Adipocyte (in vitro differentiated cells): Measurements from ENCODE around the gene TMEM35B.
A peak's percentile ranks its signal among the peaks of the same experiment; 100 is the strongest.

ENCODE experiments used
- DNase-seq: peaks from one replicate; pipeline ENCODE4 v3.0.0-alpha.2; 2015; ENCODE audit warnings: low read depth
- H3K27me3 ChIP-seq: replicated peaks from 2 replicates; pipeline ENCODE4 v1.7.0; 2013; ENCODE audit warnings: mild to moderate bottlenecking, low read length, moderate library complexity; ENCODE audit not compliant: control insufficient read depth, insufficient read depth
- H3K36me3 ChIP-seq: 2 replicates; pipeline ENCODE4 v1.7.0; 2013; ENCODE audit warnings: low read length, mild to moderate bottlenecking, moderate library complexity; ENCODE audit not compliant: control insufficient read depth, insufficient read depth, severe bottlenecking
- H3K4me1 ChIP-seq: 2 replicates; pipeline ENCODE4 v1.7.0; 2013; ENCODE audit warnings: mild to moderate bottlenecking, low read length, moderate library complexity; ENCODE audit not compliant: control insufficient read depth, insufficient read depth
- H3K4me3 ChIP-seq: 2 replicates; pipeline ENCODE4 v1.7.0; 2013; ENCODE audit warnings: mild to moderate bottlenecking, low read length, moderate library complexity
- H3K9ac ChIP-seq: 2 replicates; pipeline ENCODE4 v1.7.0; 2013; ENCODE audit warnings: mild to moderate bottlenecking, low read length, moderate library complexity
- H3K9me3 ChIP-seq: 2 replicates; pipeline ENCODE4 v1.7.0; 2013; ENCODE audit warnings: mild to moderate bottlenecking, low read length, moderate library complexity; ENCODE audit not compliant: control insufficient read depth

TMEM35B gene

DNA sequence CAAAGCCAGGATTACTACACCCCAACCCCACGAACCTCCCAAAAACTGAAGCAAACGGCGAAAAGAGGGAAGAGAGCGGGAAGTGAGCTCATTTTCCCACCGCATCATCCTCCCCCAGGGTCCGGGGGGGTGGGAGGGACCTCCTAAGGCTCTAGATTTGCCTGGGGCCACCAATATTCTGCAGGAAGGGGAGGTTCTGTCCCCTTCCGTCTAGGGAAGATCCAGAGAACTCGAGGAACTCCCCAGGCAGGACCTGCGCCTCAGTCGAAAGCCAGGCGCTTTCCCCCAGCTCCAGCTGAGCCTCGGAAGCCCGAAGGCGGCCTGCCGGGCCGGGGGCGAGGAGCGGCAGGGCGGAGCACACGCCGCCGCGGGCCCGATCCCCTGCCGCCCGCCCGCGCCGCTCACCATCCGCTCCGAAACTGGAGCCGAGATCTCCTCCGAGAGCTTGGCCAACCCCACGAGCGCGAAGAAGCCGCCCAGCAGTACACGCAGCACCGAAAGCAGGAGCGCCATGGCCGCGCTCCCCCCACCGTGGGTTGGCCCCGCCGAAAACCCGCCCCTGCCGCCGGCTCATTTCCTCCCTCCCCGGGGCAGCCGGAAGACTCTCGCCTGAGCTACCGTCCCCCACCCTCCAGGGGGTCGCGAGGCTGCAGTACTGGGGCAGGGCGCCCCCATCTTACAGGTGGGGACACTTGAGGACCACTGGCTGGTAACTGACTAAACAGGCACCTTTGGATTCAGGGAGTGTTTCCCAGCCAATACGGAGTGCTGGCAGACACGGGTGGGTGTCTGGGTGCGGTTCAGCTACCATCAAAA lies at the start of gene TMEM35B:
Gene TMEM35B, minus strand, starts transcription at position 555 of the 816 bp plus-strand sequence. Its CDS starts 42 bp downstream, at position 513.
- Histone ChIP-seq H3K9ac (peak within 1 kb of the TSS; percentile 99), H3K27me3 (no peaks in the 10 kb centered on the region), H3K4me1 (peaks cover 51% of the 10 kb centered on the region), H3K9me3 (no peaks in the 10 kb centered on the region), H3K36me3 (peaks cover 10% of the 10 kb centered on the region), H3K4me3 (peak within 1 kb of the TSS; percentile 98)
- DNase-seq, result peak; percentile 81

DNA sequence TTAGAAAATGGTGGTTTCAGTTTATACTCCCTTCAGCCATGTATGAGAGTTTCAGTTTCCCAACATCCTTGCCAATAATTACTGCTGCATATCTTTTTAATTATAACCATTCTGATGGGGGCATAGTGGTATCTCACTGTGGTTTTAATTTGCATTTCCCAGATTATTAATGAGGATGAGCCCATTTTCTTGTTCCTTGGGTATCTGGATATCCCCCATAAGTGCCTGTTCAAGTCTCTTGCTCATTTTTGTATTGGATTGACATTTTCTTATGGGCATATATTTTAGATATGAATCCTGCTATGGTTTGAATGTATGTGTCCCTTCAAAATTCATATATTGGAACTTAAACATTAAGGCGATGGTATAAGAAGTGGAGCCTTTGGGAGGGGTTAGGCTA lies 48.2 kb upstream of the TMEM35B start:
- H3K9me3 ChIP-seq, result peaks cover 3% of the 10 kb centered on the region
- no peak overlapping the region for H3K9ac ChIP-seq
- H3K36me3 ChIP-seq, result no peaks in the 10 kb centered on the region
- no peak for DNase-seq
- peaks cover 15% of the 10 kb centered on the region for H3K4me1 ChIP-seq
- H3K4me3 ChIP-seq, result no peak overlapping the region
- H3K27me3 ChIP-seq, result no peaks in the 10 kb centered on the region

DNA sequence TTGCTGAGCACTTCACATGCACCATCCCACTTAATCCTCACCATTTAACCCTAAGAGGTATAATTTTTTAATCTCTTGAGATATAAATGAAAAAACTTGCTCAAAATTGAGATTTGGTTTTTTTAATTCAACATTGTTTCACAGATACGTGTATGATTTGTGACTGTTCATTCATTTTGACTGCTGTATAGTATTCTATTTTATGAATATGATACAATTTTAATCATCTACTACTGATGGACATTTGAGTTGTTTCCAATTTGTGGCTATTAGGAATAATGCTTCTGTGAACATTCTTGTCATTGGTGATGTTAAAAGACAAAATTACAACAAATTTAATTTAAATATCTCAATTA lies 47.2 kb upstream of the TMEM35B start:
- Histone ChIP-seq H3K9me3 (peaks cover 3% of the 10 kb centered on the region), H3K36me3 (peaks cover 6% of the 10 kb centered on the region), H3K27me3 (no peaks in the 10 kb centered on the region), H3K4me3 (peak overlapping the region; percentile 94), H3K4me1 (peaks cover 15% of the 10 kb centered on the region), H3K9ac (peak overlapping the region; percentile 92)
- DNase-seq, result no peak

DNA sequence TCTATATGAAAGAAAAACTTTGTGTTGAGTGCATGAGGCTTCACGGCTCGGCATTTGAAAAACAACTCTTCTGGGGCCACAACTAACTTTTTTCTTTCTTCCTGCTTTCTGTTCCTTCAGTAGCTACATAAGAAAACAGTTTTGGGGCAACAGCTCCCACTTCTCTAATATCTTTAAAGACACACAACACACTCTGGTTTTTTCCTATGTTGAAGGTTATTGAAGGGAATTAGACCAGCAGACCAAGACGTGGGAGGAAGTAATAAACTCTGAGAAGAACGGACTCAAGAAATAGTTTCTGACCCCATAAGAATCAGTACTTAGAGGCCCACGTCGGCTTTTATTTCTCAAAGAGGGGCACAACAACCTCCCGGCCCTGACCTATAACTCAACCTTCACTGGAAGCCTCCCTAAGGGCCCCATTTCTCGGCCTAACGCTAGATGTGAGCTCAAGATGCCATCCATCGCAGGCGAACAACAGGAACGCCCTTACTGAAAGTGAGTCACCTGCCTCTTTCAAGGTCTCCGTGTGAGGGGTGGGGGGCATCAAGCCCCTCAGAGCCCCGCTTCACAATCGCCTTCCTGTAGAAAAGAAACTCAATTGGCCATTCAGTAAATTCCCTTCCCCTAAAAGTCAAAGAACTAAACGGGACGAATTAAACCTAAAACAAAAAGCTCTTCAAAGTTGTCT lies 45.8 kb upstream of the TMEM35B start:
- Histone ChIP-seq H3K36me3 (peaks cover 16% of the 10 kb centered on the region), H3K9ac (peak overlapping the region; percentile 92), H3K27me3 (no peaks in the 10 kb centered on the region), H3K4me1 (peaks cover 15% of the 10 kb centered on the region), H3K4me3 (peak overlapping the region; percentile 94), H3K9me3 (peaks cover 3% of the 10 kb centered on the region)
- peak; percentile 68 for DNase-seq

DNA sequence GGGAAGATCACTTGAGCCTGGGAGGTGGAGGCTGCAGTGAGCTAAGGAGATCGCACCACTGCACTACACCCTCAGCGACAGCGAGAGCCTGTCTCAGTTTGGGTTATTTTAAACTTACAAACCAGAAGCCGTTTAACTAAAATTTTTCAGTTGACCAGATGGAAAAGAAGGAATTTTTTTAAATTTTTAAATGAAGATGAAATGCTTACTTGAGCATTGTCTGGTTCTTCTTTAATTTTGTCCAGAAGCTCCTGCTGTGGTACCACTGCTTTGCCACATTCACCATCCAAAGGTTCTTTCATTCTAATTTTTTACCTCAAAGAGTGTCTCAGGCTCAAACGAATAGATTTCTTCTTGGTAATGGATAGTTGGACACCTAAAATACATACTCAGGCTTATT lies 45.2 kb upstream of the TMEM35B start:
- H3K4me3 ChIP-seq, result peak overlapping the region; percentile 94
- peaks cover 16% of the 10 kb centered on the region for H3K36me3 ChIP-seq
- peaks cover 3% of the 10 kb centered on the region for H3K9me3 ChIP-seq
- peaks cover 15% of the 10 kb centered on the region for H3K4me1 ChIP-seq
- DNase-seq, result no peak
- peak overlapping the region; percentile 92 for H3K9ac ChIP-seq
- H3K27me3 ChIP-seq, result no peaks in the 10 kb centered on the region

DNA sequence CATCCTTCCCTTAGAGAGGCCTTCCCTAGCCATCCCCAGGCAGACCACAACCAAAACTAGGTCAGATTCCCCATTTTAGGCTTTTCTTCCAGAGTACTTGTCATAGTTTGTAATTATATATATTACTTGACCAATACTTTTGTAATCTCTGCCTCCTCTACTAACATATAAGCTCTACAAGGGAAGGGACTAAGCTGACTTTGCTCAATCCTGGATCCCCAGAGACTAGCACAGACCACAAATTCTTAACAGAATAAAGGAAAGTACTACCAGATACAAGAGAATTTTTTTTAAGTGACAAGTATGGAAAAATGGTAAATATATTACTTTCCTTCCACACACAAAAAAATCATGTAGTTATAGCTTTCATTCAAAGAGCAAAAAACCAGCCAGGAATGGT lies 44.6 kb upstream of the TMEM35B start:
- Histone ChIP-seq H3K9me3 (peaks cover 3% of the 10 kb centered on the region), H3K27me3 (no peaks in the 10 kb centered on the region), H3K36me3 (peaks cover 16% of the 10 kb centered on the region), H3K9ac (peak overlapping the region; percentile 2), H3K4me3 (peak overlapping the region; percentile 94), H3K4me1 (peaks cover 15% of the 10 kb centered on the region)
- DNase-seq, result peak; percentile 56

DNA sequence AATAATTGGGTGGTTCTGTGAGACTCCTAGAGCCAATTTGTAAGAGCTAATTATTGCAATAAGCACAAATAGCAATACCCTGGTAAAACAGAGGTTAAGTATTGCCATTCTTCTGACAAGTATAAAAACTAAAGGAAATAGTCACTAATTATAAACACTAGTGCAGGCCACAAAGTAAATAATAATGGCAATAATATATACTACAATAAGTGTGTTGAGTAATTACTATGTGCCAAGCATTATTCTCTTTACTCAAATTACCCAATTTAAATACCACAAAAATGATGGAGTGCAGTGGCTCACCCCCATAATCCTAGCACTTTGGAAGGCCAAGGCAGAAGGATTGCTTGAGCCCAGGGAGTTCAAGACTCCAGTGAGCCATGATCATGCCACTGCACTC lies 31.3 kb upstream of the TMEM35B start:
- Histone ChIP-seq H3K4me3 (no peak overlapping the region), H3K36me3 (peaks cover 76% of the 10 kb centered on the region), H3K9ac (no peak overlapping the region), H3K9me3 (no peaks in the 10 kb centered on the region), H3K27me3 (no peaks in the 10 kb centered on the region), H3K4me1 (no peaks in the 10 kb centered on the region)
- no peak for DNase-seq

DNA sequence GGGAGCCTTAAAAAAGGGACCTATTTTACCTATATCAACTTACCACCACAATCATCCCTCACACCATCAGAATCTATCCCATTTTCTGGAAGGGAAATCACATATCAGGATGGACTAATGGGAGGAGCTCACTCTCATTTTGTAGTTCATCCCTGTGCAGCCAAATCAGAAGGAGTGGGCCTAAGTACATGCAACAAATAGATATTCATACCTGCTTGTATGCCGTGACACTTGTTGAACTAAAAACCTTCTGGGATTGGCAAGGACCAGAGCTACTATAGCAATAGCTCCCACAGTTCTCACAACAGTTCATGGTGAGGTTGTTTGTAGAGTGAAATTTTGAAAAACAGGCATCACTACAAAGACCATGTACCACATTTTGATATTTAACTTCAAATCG lies 29.3 kb upstream of the TMEM35B start:
- H3K9me3 ChIP-seq, result no peaks in the 10 kb centered on the region

DNA sequence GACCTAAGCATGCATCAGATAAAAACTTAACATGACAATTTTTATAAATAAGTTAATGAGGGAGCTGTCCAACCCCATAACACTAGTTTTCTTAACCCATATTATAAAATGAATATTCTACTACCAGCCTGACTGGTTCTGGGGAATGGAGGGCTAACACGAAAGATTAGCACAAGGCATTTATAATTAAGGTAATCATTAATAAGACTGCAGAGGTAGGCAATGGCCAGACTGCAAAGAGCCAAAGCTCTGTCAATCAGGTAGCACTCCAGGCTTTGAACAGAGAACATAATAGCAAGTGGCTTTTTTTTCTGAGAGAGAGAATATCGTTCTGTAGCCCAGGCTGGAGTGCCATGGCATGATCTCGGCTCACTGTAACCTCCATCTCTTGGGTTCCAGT lies 20.6 kb upstream of the TMEM35B start:
- no peaks in the 10 kb centered on the region for H3K27me3 ChIP-seq
- no peak overlapping the region for H3K4me3 ChIP-seq
- no peak overlapping the region for H3K9ac ChIP-seq
- H3K4me1 ChIP-seq, result peaks cover 6% of the 10 kb centered on the region
- no peaks in the 10 kb centered on the region for H3K9me3 ChIP-seq
- DNase-seq, result no peak
- peaks cover 74% of the 10 kb centered on the region for H3K36me3 ChIP-seq

More for the DNA sequence above, 29.3 kb upstream of the TMEM35B start:
- DNase-seq, result no peak
- Histone ChIP-seq H3K4me3 (no peak overlapping the region), H3K4me1 (no peaks in the 10 kb centered on the region), H3K9ac (no peak overlapping the region), H3K36me3 (peaks cover 81% of the 10 kb centered on the region), H3K27me3 (no peaks in the 10 kb centered on the region)

DNA sequence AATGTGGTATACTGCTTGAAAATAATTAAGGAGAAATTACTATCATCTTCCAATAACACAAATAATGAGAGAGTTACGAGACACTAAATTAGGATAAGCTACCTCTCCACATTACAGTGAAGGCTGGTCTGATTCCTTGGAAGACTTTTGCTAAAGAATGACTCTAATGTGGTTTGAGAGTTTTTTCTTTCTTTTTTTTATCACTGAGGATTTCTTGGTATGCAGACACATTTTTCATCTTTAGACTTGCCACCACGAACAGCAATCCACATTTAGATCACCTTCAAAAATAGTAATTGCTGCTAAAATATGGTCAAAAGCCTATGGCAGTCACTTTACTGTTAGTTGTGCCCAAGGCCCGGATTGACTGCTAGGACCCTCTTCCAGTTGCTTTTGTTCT lies 16.6 kb upstream of the TMEM35B start:
- peaks cover 6% of the 10 kb centered on the region for H3K4me1 ChIP-seq
- H3K4me3 ChIP-seq, result no peak overlapping the region
- H3K36me3 ChIP-seq, result peaks cover 79% of the 10 kb centered on the region
- H3K27me3 ChIP-seq, result no peaks in the 10 kb centered on the region
- H3K9ac ChIP-seq, result no peak overlapping the region
- H3K9me3 ChIP-seq, result no peaks in the 10 kb centered on the region
- DNase-seq, result peak; percentile 50

DNA sequence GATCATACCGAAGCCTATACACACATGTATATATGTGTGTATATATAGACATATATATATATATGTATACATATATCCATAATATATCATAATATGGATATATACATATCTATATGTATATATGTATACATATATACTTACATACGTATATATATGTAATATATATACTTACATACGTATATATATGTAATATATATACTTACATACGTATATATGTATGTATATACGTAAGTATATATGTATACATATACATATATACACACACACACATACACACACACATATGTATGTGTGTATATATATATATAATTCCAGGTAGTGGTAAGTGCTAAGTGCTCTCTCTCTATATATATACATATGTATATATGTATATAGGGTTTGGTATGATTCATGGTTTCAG lies 9.7 kb upstream of the TMEM35B start:
- Histone ChIP-seq H3K36me3 (peaks cover 51% of the 10 kb centered on the region), H3K4me3 (no peak overlapping the region), H3K4me1 (no peaks in the 10 kb centered on the region), H3K9ac (no peak overlapping the region), H3K27me3 (no peaks in the 10 kb centered on the region), H3K9me3 (no peaks in the 10 kb centered on the region)
- DNase-seq, result no peak
